Hematopoietic multipotent progenitor cell treated with erythropoietin and hydrocortisone succinate and interleukin-3 and kit ligand, for 4 days (in vitro differentiated cells): ENCODE data around the gene TBC1D14.

ENCODE experiments used
- DNase-seq: peaks from one replicate; pipeline ENCODE4 v3.0.0-alpha.2; 2015

Gene TBC1D14

GRCh38 chr4:7027284-7027683 is 117.7 kb downstream of the TBC1D14 start:
- DNase-seq: no peak

GRCh38 chr4:7027913-7028312 is 118.3 kb downstream of the TBC1D14 start:
- no peak for DNase-seq

- DNase-seq: no peak
Observed at GRCh38 chr4:7029212-7029611, 119.6 kb downstream of the TBC1D14 start.

- no peak for DNase-seq
Observed at GRCh38 chr4:7029921-7030320, 120.3 kb downstream of the TBC1D14 start.

- no peak for DNase-seq
Observed at GRCh38 chr4:7030856-7031255, 121.2 kb downstream of the TBC1D14 start.

GRCh38 chr4:7031558-7032449 is 122.2 kb downstream of the TBC1D14 start:
- DNase-seq: peak; percentile 78

- no peak for DNase-seq
Observed at GRCh38 chr4:7032596-7032995, 123.0 kb downstream of the TBC1D14 start.

GRCh38 chr4:7034262-7035081 is 124.8 kb downstream of the TBC1D14 start:
- no peak for DNase-seq

- DNase-seq: peak; percentile 42
Observed at GRCh38 chr4:7037425-7037824, 127.8 kb downstream of the TBC1D14 start.

- no peak for DNase-seq
Observed at GRCh38 chr4:7040765-7041164, 131.1 kb downstream of the TBC1D14 start.

GRCh38 chr4:7041246-7041645 is 131.6 kb downstream of the TBC1D14 start:
- DNase-seq: no peak

GRCh38 chr4:7041801-7042502 is 132.3 kb downstream of the TBC1D14 start:
- DNase-seq: no peak

GRCh38 chr4:7042503-7043283 is 133.1 kb downstream of the TBC1D14 start:
- DNase-seq: peak; percentile 99

- DNase-seq: peak; percentile 51
Observed at GRCh38 chr4:7043284-7044136, 133.9 kb downstream of the TBC1D14 start, which contains the start of gene TADA2B. TADA2B (plus strand) TSS chr4:7043372; CDS start chr4:7043580, 208 bp downstream.

- no peak for DNase-seq
Observed at GRCh38 chr4:7044137-7044930, 134.7 kb downstream of the TBC1D14 start.

GRCh38 chr4:7045553-7045952 is 135.9 kb downstream of the TBC1D14 start:
- no peak for DNase-seq

- no peak for DNase-seq
Observed at GRCh38 chr4:7045961-7046921, 136.6 kb downstream of the TBC1D14 start.

- DNase-seq: no peak
Observed at GRCh38 chr4:7046971-7047370, 137.3 kb downstream of the TBC1D14 start.

- no peak for DNase-seq
Observed at GRCh38 chr4:7048642-7049041, 139.0 kb downstream of the TBC1D14 start.
